GM08714 (cell line): ENCODE measurements around the gene EIF1B.
"Not testable (repeated sequence)": the region's sequence is repeated elsewhere in the genome, so short reads cannot be mapped to it uniquely, and the experiment has no call there.

Source experiments
- H3K4me3 ChIP-seq: fragments of 200-500 bp; sonication (Bioruptor generic); 2 replicates; pipeline ENCODE4 v1.5.1; 2014; ENCODE audit warnings: mild to moderate bottlenecking, low read length, inconsistent platforms
- ZNF274 ChIP-seq: IDR thresholded peaks from 2 replicates; pipeline ENCODE4 v1.6.1; 2012; ENCODE audit warnings: mild to moderate bottlenecking, low read depth, low read length

The EIF1B gene

GRCh38 chr3:40309418-40309924, at the start of gene EIF1B:
Gene EIF1B (plus strand): TSS chr3:40309707. CDS start chr3:40309942, 235 bp downstream.
- TF ChIP-seq ZNF274: no peak
- peak within 1 kb of the TSS; percentile 90 for H3K4me3 ChIP-seq

- no peak for TF ChIP-seq ZNF274
- no peak overlapping the region for H3K4me3 ChIP-seq
Observed at GRCh38 chr3:40262331-40262730, 47.2 kb upstream of the EIF1B start.

GRCh38 chr3:40264451-40264850, 45.1 kb upstream of the EIF1B start:
- no peak overlapping the region for H3K4me3 ChIP-seq
- no peak for TF ChIP-seq ZNF274

GRCh38 chr3:40265181-40265580, 44.3 kb upstream of the EIF1B start:
- TF ChIP-seq ZNF274: no peak
- H3K4me3 ChIP-seq: no peak overlapping the region

- H3K4me3 ChIP-seq: no peak overlapping the region
- no peak for TF ChIP-seq ZNF274
Observed at GRCh38 chr3:40267937-40268724, 41.4 kb upstream of the EIF1B start.

- TF ChIP-seq ZNF274: no peak
Observed at GRCh38 chr3:40268802-40269524, 40.5 kb upstream of the EIF1B start.

GRCh38 chr3:40278791-40279190, 30.7 kb upstream of the EIF1B start:
- TF ChIP-seq ZNF274: no peak
- no peak overlapping the region for H3K4me3 ChIP-seq

More at GRCh38 chr3:40268802-40269524, 40.5 kb upstream of the EIF1B start:
- no peak overlapping the region for H3K4me3 ChIP-seq

- TF ChIP-seq ZNF274: no peak
Observed at GRCh38 chr3:40281995-40282394, 27.5 kb upstream of the EIF1B start.

GRCh38 chr3:40283057-40283456, 26.4 kb upstream of the EIF1B start:
- H3K4me3 ChIP-seq: not testable (repeated sequence)

More at GRCh38 chr3:40281995-40282394, 27.5 kb upstream of the EIF1B start:
- no peak overlapping the region for H3K4me3 ChIP-seq

- no peak overlapping the region for H3K4me3 ChIP-seq
- no peak for TF ChIP-seq ZNF274
Observed at GRCh38 chr3:40287248-40287647, 22.3 kb upstream of the EIF1B start.

GRCh38 chr3:40290396-40290795, 19.1 kb upstream of the EIF1B start:
- no peak overlapping the region for H3K4me3 ChIP-seq
- no peak for TF ChIP-seq ZNF274

- no peak for TF ChIP-seq ZNF274
- H3K4me3 ChIP-seq: no peak overlapping the region
Observed at GRCh38 chr3:40291471-40291870, 18.0 kb upstream of the EIF1B start.

- H3K4me3 ChIP-seq: no peak overlapping the region
- TF ChIP-seq ZNF274: no peak
Observed at GRCh38 chr3:40292637-40293349, 16.7 kb upstream of the EIF1B start.

GRCh38 chr3:40294434-40294833, 15.1 kb upstream of the EIF1B start:
- TF ChIP-seq ZNF274: no peak
- no peak overlapping the region for H3K4me3 ChIP-seq
